ENCODE data around the gene SLC6A12. TPM values are rescaled to one million over a fixed set of nuclear protein-coding genes. Genes with fewer than 3 reads are reported as not detected.
"Not testable (repeated sequence)": the region's sequence is repeated elsewhere in the genome, so short reads cannot be mapped to it uniquely, and the experiment has no call there.

SLC6A12 gene
- total RNA-seq, 1 donor from 2014 or later = not detected

DNA sequence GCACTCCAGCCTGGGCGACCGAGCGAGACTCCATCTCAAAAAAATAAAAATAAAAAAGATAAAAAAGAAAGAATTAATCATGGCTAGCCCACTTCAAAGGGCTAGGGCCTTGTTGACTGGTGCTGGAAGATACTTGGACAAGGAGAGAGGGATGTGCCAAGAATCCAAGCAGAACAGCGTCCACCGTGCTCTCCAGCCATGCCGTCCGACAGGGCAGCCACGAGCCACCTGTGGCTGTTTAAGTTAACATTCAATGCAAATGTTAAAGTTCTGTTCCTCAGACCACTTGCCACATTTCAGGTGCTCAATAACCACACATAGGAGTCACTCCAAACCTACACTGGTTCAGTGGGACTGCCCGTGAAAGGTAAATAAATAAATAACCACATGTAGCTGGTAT lies 27.3 kb upstream of the SLC6A12 start:
- H3K9me3 Mint-ChIP-seq = peaks cover 3% of the 10 kb centered on the region
- no peak overlapping the region for H3K27ac Mint-ChIP-seq
- no peaks in the 10 kb centered on the region for H3K27me3 Mint-ChIP-seq
- H3K4me1 Mint-ChIP-seq = no peaks in the 10 kb centered on the region
- no peak overlapping the region for H3K4me3 Mint-ChIP-seq
- intact Hi-C loops (cut with micrococcal nuclease) = no loop called here
- DNase-seq = no peak
- H3K36me3 Mint-ChIP-seq (ENCODE audit: low read depth) = no peaks in the 10 kb centered on the region

DNA sequence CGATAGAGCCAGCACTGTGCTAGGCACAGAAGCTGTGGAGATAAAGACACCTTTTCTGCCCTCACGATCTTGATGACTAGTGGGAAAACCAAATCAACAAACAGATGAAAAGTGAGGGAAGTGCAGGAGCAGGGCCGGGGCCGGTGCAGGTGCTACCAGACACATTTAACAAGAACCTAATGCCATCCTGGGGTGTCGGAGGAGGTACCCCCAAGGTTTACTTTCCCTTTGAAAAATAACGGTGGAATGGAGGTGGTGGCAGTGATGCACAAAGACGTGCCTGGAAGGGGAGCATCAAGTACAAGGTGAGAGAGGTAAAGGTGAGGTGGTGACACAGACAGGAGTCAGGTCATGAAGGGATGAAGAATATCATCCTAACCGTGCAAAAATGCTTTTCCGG lies 26.6 kb upstream of the SLC6A12 start:
- H3K9me3 Mint-ChIP-seq = peaks cover 8% of the 10 kb centered on the region
- H3K4me1 Mint-ChIP-seq = no peaks in the 10 kb centered on the region
- no peaks in the 10 kb centered on the region for H3K36me3 Mint-ChIP-seq (ENCODE audit: low read depth)
- H3K4me3 Mint-ChIP-seq = no peak overlapping the region
- H3K27ac Mint-ChIP-seq = no peak overlapping the region
- H3K27me3 Mint-ChIP-seq = no peaks in the 10 kb centered on the region
- intact Hi-C loops (cut with micrococcal nuclease) = no loop called here
- no peak for DNase-seq

DNA sequence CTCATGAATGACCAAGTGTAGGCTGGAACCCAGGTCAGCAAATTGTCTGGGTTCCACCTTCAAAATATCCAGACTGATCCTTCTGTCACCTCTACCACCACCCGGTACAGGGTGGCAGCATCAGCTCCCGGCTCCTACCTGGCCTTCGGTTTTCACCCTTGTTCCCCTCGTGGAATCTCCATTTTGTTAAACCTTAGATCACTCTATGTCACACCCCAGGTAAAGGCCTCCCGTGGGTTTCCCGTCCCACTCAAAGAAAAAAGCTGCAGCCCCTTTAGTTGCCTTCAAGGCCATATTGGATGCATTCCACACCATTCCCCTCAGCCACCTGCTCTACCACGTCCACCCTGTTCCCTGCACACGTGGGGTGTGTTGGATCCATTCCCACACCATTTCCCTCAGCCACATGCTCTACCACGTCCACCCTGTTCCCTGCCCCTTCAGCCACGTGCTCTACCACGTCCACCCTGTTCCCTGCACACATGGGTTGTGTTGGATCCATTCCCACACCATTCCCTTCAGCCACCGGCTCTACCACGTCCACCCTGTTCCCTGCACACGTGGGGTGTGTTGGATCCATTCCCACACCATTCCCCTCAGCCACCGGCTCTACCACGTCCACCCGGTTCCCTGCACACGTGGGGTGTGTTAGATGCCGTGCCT lies 24.9 kb upstream of the SLC6A12 start:
- H3K4me1 Mint-ChIP-seq = no peaks in the 10 kb centered on the region

DNA sequence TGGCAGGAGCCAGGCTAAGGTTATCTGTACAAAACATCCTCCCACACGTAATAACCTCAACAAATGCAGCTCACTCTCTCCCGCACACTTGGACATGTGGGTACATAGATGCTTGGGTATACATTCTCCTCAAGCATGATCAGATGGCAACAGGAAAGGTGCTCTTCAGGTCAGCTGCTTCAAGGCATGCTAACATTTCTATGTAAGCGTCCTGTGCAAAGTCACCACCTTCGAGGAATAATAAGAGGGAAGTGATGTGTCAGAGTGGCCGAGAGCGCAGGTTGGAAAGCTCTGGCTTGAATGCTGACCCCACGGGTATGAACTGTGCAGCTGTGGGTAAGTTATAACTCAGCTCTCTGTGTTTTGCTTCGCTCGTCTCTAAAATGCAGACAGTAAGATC lies 24.2 kb upstream of the SLC6A12 start:
- Mint-ChIP-seq H3K27me3 (no peaks in the 10 kb centered on the region), H3K27ac (no peak overlapping the region), H3K36me3 (ENCODE audit: low read depth) (no peaks in the 10 kb centered on the region), H3K9me3 (peaks cover 11% of the 10 kb centered on the region), H3K4me3 (no peak overlapping the region), H3K4me1 (no peaks in the 10 kb centered on the region)
- DNase-seq = no peak
- intact Hi-C loops (cut with micrococcal nuclease) = no loop called here

More for the DNA sequence above, 24.9 kb upstream of the SLC6A12 start:
- DNase-seq = no peak
- intact Hi-C loops (cut with micrococcal nuclease) = no loop called here
- no peak overlapping the region for H3K4me3 Mint-ChIP-seq
- peaks cover 11% of the 10 kb centered on the region for H3K9me3 Mint-ChIP-seq
- no peak overlapping the region for H3K27ac Mint-ChIP-seq
- no peaks in the 10 kb centered on the region for H3K36me3 Mint-ChIP-seq (ENCODE audit: low read depth)
- no peaks in the 10 kb centered on the region for H3K27me3 Mint-ChIP-seq

DNA sequence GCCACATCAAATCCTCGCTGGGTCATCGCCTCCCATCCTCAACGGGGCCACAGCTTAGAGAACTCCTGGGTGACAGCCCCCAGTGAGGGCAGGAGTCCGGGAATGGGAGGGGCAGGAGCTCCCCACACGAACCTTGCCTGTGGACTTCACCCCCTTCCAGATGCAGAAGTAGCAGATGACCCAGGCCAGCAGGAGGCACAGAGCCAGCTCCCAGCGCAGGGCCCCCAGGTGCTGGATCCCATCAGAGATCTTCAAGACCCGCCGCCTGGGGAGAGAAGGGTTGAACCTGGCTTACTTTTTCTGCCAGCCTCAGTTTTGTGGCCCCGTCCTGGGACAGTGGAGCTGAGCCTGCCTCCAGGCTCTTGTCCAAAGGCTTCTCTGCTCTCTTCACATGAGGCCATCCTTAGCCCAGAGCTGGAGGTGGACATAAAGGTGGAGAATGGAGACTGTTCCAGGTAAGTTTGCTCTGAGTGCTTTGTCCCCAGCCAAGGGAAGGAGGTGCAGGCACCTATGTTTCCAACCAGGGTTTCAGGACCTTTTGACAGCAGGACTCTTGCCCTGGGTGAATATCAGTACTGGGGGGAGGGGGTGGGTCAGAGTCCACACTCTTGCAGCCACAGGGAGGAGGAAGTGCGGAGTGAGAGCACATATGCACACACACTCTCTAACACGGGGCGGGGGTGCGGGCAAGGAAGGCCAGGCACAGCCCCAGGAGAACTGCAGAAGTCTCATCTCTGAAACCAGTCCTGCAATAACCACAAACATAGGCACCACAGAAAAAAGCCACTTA lies 23.3 kb upstream of the SLC6A12 start:
- H3K36me3 Mint-ChIP-seq (ENCODE audit: low read depth) = no peaks in the 10 kb centered on the region
- H3K27me3 Mint-ChIP-seq = no peaks in the 10 kb centered on the region
- DNase-seq = no peak
- no peak overlapping the region for H3K4me3 Mint-ChIP-seq
- intact Hi-C loops (cut with micrococcal nuclease) = no loop called here
- H3K9me3 Mint-ChIP-seq = peaks cover 11% of the 10 kb centered on the region
- H3K4me1 Mint-ChIP-seq = no peaks in the 10 kb centered on the region
- no peak overlapping the region for H3K27ac Mint-ChIP-seq

DNA sequence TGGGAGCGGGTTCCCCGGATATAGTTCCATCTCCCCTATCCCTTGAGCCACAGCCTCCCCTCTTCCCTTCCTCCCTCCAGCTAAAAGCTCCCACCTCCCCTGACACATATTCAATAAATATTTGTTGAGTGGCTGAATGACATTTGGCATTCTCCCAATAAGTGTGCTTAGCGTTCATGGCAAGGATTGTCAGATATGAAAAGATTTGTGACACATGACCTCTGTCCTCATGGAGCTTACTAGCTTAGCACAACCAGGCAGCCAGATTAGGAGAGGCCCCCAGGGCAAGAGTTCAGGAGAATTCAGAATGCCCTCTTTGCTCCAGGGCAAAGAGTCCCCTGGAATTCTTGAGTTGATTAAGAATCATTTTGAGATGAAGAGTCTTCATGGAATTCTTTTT lies 22.5 kb upstream of the SLC6A12 start:
- H3K4me1 Mint-ChIP-seq = no peaks in the 10 kb centered on the region
- H3K9me3 Mint-ChIP-seq = peaks cover 11% of the 10 kb centered on the region
- H3K36me3 Mint-ChIP-seq (ENCODE audit: low read depth) = no peaks in the 10 kb centered on the region
- H3K27ac Mint-ChIP-seq = no peak overlapping the region
- no peak overlapping the region for H3K4me3 Mint-ChIP-seq
- intact Hi-C loops (cut with micrococcal nuclease) = no loop called here
- DNase-seq = no peak
- H3K27me3 Mint-ChIP-seq = no peaks in the 10 kb centered on the region

DNA sequence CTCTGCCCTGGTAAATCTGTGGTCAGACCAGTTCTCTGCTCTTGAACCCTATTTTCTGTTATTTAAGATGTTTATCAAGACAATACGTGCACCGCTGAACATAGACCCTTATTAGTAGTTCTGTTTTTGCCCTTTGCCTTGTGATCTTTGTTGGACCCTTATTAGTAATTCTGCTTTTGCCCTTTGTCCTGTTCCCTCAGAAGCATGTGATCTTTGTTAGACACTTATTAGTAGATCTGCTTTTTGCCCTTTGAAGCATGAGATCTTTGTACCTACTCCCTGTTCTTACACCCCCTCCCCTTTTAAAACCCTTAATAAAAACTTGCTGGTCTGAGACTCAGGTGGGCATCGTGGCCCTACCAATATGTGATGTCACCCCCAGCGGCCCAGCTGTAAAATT lies 22.0 kb upstream of the SLC6A12 start:
- H3K4me1 Mint-ChIP-seq; DNase-seq; H3K27me3 Mint-ChIP-seq; H3K27ac Mint-ChIP-seq; H3K4me3 Mint-ChIP-seq; H3K36me3 Mint-ChIP-seq (ENCODE audit: low read depth); intact Hi-C loops (cut with micrococcal nuclease): not testable (repeated sequence)
- H3K9me3 Mint-ChIP-seq = peaks cover 11% of the 10 kb centered on the region

DNA sequence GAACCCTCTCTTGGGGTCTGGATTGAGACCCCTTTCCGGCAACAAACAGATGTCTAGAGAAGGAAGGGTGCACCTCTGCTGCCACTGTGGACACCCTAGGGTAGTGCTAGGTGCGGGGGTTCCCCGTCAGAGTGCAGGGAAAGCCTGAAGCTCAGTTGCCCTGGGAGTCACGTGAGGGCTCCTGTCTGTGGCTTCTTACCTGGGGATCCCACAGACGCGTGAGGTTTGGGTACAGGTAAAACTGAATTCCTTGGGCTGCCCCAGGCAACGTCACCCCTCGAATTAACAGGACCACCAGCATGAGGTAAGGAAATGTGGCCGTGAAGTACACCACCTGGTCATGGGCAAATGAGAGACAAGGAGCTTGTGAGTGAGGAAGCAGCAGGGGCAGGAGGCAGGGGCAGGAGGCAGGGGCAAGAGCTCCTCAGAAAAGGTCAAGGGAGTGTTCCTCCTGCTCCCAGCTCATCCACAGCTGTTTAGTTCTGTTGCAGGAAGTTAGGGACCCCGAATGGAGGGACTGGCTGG lies 21.0 kb upstream of the SLC6A12 start:
- Mint-ChIP-seq H3K9me3 (peaks cover 11% of the 10 kb centered on the region), H3K4me1 (no peaks in the 10 kb centered on the region), H3K4me3 (no peak overlapping the region), H3K27me3 (no peaks in the 10 kb centered on the region), H3K36me3 (ENCODE audit: low read depth) (no peaks in the 10 kb centered on the region), H3K27ac (peak overlapping the region; percentile 9)
- intact Hi-C loops (cut with micrococcal nuclease) = no loop called here
- no peak for DNase-seq

DNA sequence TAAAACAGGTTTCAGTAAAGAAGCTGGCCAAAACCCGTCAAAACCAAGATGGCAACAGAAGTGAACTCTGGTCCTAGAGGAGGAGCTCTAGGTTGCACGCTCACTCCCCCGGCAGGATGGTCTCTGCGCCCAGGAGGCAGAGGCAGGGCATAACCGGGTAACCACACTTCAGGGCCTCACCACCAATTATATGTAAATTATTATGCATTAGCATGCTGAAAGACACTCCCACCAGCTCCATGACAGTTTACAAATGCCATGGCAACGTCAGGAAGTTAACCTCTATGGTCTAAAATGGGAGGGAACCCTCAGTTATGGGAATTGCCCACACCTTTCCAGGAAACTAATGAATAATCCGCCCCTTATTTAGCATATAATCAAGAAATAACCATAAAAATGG lies 20.1 kb upstream of the SLC6A12 start:
- no peaks in the 10 kb centered on the region for H3K36me3 Mint-ChIP-seq (ENCODE audit: low read depth)

DNA sequence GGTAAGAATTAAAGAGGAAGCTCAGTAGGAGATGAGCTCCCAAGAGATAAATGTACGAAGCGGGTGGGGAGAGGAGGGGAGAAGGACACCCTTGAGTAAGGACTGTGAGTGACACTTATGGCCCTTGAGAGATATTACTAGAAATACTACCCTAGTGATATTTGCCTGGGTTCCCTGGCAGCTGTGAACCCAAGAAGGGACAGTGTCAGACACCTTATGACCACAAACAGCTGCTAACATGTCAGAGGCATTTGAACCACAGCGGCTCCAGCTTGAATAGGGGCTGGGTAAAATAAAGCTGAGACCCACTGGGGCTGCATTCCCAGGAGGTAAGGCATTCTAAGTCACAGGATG lies 19.6 kb upstream of the SLC6A12 start:
- no peak for DNase-seq

More for the DNA sequence above, 20.1 kb upstream of the SLC6A12 start:
- no peak for DNase-seq
- Mint-ChIP-seq H3K4me1 (no peaks in the 10 kb centered on the region), H3K4me3 (no peak overlapping the region), H3K27me3 (no peaks in the 10 kb centered on the region), H3K27ac (no peak overlapping the region), H3K9me3 (peaks cover 11% of the 10 kb centered on the region)
- intact Hi-C loops (cut with micrococcal nuclease) = no loop called here

DNA sequence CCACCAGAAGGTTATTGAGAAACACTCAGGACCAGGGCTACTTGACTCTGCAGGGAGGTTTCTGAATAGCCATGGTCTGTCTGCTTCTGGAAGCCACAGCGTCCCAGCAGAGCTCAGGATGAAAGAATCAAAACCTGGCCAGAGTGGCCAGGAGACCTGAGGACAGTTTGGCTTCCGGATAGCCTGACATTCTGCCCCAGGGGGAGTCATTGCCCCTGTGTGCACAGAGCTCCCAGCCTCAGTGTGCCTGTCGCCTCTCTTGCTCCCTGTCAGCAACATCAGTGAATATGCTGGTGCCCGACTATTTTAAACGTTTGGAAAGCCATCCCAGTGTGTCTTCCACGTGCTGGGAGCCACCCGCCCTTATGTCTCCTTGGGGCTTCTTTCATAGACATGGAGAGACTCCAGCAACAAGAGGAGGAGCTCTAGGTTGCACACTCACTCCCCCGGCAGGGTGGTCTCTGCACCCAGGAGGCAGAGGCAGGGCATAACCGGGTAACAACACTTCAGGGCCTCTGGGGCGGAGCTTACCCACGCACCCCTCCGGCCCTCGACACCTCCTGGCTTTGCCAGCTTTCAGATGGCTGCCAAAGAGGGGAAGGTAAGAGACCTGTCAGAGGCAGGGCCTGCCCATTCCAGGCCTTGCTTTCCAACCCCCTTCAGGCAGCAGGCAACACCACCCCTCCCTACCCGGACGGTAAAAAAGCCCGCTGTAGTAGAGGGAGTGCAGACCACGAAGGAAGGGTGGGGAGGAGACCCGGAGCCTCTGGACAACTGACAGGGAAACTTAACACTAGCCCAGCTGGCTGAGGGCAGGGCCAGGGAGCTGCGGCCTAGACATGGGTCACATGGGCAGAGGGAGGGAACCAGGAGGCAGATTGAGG lies 19.0 kb upstream of the SLC6A12 start:
- Mint-ChIP-seq H3K4me1 (no peaks in the 10 kb centered on the region), H3K27me3 (no peaks in the 10 kb centered on the region), H3K9me3 (peaks cover 11% of the 10 kb centered on the region), H3K27ac (no peak overlapping the region), H3K4me3 (no peak overlapping the region), H3K36me3 (ENCODE audit: low read depth) (no peaks in the 10 kb centered on the region)
- intact Hi-C loops (cut with micrococcal nuclease) = no loop called here
- no peak for DNase-seq

More for the DNA sequence above, 19.6 kb upstream of the SLC6A12 start:
- H3K9me3 Mint-ChIP-seq = peaks cover 11% of the 10 kb centered on the region
- H3K4me3 Mint-ChIP-seq = no peak overlapping the region
- no peaks in the 10 kb centered on the region for H3K4me1 Mint-ChIP-seq
- no peak overlapping the region for H3K27ac Mint-ChIP-seq
- intact Hi-C loops (cut with micrococcal nuclease) = no loop called here
- H3K36me3 Mint-ChIP-seq (ENCODE audit: low read depth) = no peaks in the 10 kb centered on the region
- no peaks in the 10 kb centered on the region for H3K27me3 Mint-ChIP-seq

DNA sequence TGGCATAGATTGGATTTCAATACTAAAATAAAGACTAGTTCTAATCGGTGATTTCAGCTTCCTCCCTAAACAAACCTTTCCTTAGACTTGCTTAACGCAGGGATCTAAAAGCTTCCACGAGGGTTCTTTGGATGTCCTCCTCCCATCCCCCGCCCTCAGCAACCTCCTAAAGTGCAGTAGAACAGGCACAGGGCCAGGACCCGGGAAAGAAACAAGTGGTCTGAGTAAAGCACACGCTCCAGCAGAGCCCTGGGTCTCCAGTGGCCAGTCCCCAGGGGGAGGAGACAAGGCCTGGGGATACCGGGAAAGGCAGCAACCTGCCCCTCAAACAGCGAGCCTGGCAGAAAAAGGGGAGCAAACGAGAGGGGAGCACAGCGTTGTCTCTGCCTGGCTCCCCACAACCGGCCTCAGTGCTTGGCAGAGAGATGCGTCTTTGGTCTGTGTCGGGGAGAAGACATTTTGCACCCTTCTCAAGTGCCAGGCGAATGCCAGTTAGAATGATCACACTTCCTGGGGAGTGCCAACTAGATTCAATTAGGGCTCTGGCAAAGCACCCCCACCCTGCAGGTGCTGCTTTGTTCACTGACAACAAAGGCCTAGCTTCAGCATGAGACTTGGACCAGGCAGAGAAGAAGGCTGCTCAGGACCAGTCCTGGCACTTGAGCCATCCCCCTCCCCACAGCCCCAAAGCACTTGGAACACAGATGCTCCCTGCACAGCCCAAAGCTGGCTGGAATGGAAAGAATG lies 17.1 kb upstream of the SLC6A12 start:
- Mint-ChIP-seq H3K27me3 (no peaks in the 10 kb centered on the region), H3K9me3 (peaks cover 6% of the 10 kb centered on the region), H3K4me3 (no peak overlapping the region), H3K4me1 (no peaks in the 10 kb centered on the region), H3K36me3 (ENCODE audit: low read depth) (no peaks in the 10 kb centered on the region), H3K27ac (no peak overlapping the region)
- no peak for DNase-seq
- intact Hi-C loops (cut with micrococcal nuclease) = no loop called here

DNA sequence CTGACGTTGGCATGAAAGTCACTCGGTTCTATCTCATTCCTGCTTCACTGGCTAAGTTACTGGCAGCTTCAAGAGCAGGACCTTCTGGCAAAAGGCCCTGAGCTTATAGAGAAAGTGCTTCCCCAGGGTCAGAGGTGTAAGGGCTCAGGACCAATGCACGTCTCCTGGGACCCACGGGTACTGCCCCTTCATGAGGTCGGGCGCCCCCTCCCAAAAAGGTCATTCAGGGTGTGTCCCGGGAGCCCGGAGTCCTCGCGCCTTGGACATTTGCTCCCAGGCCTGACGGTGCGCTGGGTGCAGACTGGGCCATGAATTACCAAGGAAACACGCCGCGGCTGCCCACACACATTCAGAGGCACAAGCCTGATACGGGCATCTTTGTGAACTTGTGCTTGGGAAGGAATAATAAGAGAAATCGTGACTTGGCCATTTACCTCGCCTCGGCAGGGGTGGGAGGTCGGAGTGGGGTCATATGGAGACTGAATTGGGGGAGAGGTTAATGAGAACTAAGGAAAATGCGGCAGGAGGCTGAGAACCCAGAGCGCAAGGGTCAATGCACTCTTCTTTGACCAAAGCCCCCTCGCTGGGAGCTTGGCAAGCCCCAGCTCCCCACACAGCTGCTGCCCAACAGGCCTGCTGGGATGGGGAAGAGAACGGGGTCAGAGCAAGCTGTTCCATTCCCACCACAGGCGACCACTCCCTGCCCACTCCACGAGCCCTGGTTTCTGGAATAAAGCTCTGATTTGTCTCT lies 15.7 kb upstream of the SLC6A12 start:
- Mint-ChIP-seq H3K36me3 (ENCODE audit: low read depth) (no peaks in the 10 kb centered on the region), H3K27me3 (no peaks in the 10 kb centered on the region), H3K4me1 (no peaks in the 10 kb centered on the region), H3K4me3 (no peak overlapping the region), H3K27ac (no peak overlapping the region), H3K9me3 (no peaks in the 10 kb centered on the region)
- DNase-seq = no peak
- intact Hi-C loops (cut with micrococcal nuclease) = no loop called here

All from activated CD4-positive, alpha-beta T cell treated with anti-CD3 and anti-CD28 coated beads, Interleukin-2, amount 10 ng/mL, durations not matched to agents 24 days and 14 days (primary cell).